A549 (cell line): ENCODE results near the gene OAS3. TPM values are rescaled to one million over a fixed set of nuclear protein-coding genes. Genes with fewer than 3 reads are reported as not detected.

Experiments used
- ATAC-seq, 2 experiments: fragments of 200-7000 bp in 1 of 2; fragments of >200 bp in 1 of 2; cut with Nextera tagmentation in 1 of 2; cut with Tn5 transposase in 1 of 2; 3 replicates each; pipeline versions ENCODE4 v1.8.0 to v1.9.1; 2018 to 2020; ENCODE audit warnings: mild to moderate bottlenecking in 1 of 2, moderate library complexity in 1 of 2
- CTCF ChIA-PET: fragments of 300-600 bp; sonication (Branson Sonifier 250); formaldehyde crosslinking; extraction: SDS; loops from one replicate; lab custom pipeline; 2021; ENCODE audit warnings: antibody characterized with exemption, inconsistent platforms; lab: Yijun Ruan, JAX
- POLR2A ChIA-PET: fragments of 350-600 bp; formaldehyde crosslinking; extraction: SDS; loops from one replicate; lab custom pipeline; 2021; ENCODE audit warnings: antibody characterized with exemption, inconsistent platforms; lab: Yijun Ruan, JAX
- DNase-seq, 2 experiments: peaks; one replicate each; pipeline versions ENCODE4 v3.0.0 to v3.0.0-alpha.2; 2011 to 2016; ENCODE audit warnings: low read depth in 1 of 2, low spot score in 1 of 2
- FAIRE-seq: peaks from 2 replicates; lab custom pipeline; 2011; peaks lifted over from hg19 to GRCh38; lab: Jason Lieb, UNC
- H3K27ac ChIP-seq, 2 experiments: fragments of >200 bp; sonication (Bioruptor Twin); formaldehyde crosslinking; 3 replicates each; pipeline ENCODE4 v1.5.1; 2016 to 2017
- H3K4me1 ChIP-seq: fragments of >200 bp; sonication (Bioruptor Twin); formaldehyde crosslinking; 3 replicates; pipeline ENCODE4 v1.6.1; 2016
- H3K4me2 ChIP-seq: fragments of >200 bp; sonication (Bioruptor Twin); formaldehyde crosslinking; 3 replicates; pipeline ENCODE4 v1.6.1; 2016
- H3K4me3 ChIP-seq: fragments of >200 bp; sonication (Bioruptor Twin); formaldehyde crosslinking; 3 replicates; pipeline ENCODE4 v1.5.1; 2016
- H3K9me3 ChIP-seq: fragments of >200 bp; sonication (Bioruptor Twin); formaldehyde crosslinking; 3 replicates; pipeline ENCODE4 v1.6.1; 2016
- ATOH8 ChIP-seq: fragments of 250-450 bp; sonication (Bioruptor Pico); IDR thresholded peaks from 2 replicates; pipeline ENCODE4 v1.5.0; 2020; ENCODE audit warnings: low read depth, mild to moderate bottlenecking, moderate library complexity
- BCL3 ChIP-seq: fragments of >200 bp; sonication (Bioruptor Twin); formaldehyde crosslinking; IDR thresholded peaks from 3 replicates; pipeline ENCODE4 v1.6.1; 2016
- CHD2 ChIP-seq: fragments of 150-350 bp; IDR thresholded peaks from 2 replicates; pipeline ENCODE4 v1.6.1; 2014; ENCODE audit warnings: low read length; ENCODE audit not compliant: partially characterized antibody
- CTCF ChIP-seq: fragments of >200 bp; sonication (Bioruptor Twin); formaldehyde crosslinking; IDR thresholded peaks from 3 replicates; pipeline ENCODE4 v1.5.1; 2016
- EHF ChIP-seq: fragments of 250-450 bp; sonication (Bioruptor Pico); IDR thresholded peaks from 2 replicates; pipeline ENCODE4 v1.5.0; 2020; ENCODE audit warnings: mild to moderate bottlenecking
- EHMT2 ChIP-seq: fragments of 200-600 bp; sonication (generic); IDR thresholded peaks from 2 replicates; pipeline ENCODE4 v1.6.1; 2016; ENCODE audit warnings: antibody characterized with exemption, low read depth, mild to moderate bottlenecking, moderate library complexity
- FOSL2 ChIP-seq, 2 experiments: fragments of 450-650 bp in 1 of 2; fragments of >200 bp in 1 of 2; sonication (Bioruptor Twin) in 1 of 2; formaldehyde crosslinking; IDR thresholded peaks; 2 replicates each; pipeline versions ENCODE4 v1.5.0 to v1.6.1; 2016 to 2020; ENCODE audit warnings: mild to moderate bottlenecking in 1 of 2, moderate library complexity in 1 of 2
- GATA3 ChIP-seq: IDR thresholded peaks from 2 replicates; pipeline ENCODE4 v1.6.1; 2012; ENCODE audit warnings: borderline replicate concordance
- HES2 ChIP-seq: fragments of >200 bp; sonication (Bioruptor Twin); formaldehyde crosslinking; IDR thresholded peaks from 2 replicates; pipeline ENCODE4 v1.6.1; 2016
- JUN ChIP-seq, 2 experiments: fragments of >200 bp; sonication (Bioruptor Twin); formaldehyde crosslinking; IDR thresholded peaks; 2 replicates in 1 of 2; 3 replicates in 1 of 2; pipeline ENCODE4 v1.6.1; 2016 to 2017
- JUNB ChIP-seq: fragments of >200 bp; sonication (Bioruptor Twin); formaldehyde crosslinking; IDR thresholded peaks from 2 replicates; pipeline ENCODE4 v1.6.1; 2016
- NFE2L2 ChIP-seq: fragments of 150-350 bp; conservative IDR thresholded peaks from 2 replicates; pipeline ENCODE4 v1.6.1; 2014; ENCODE audit warnings: low read length
- NR3C1 ChIP-seq: fragments of >200 bp; sonication (Bioruptor Twin); formaldehyde crosslinking; IDR thresholded peaks from 3 replicates; pipeline ENCODE4 v1.6.1; 2017
- PBX3 ChIP-seq: IDR thresholded peaks from 2 replicates; pipeline ENCODE4 v1.6.1; 2012
- RAD21 ChIP-seq, 2 experiments: fragments of >200 bp in 1 of 2; sonication (Bioruptor Twin) in 1 of 2; formaldehyde crosslinking in 1 of 2; IDR thresholded peaks in 1 of 2; conservative IDR thresholded peaks in 1 of 2; 2 replicates in 1 of 2; 3 replicates in 1 of 2; pipeline ENCODE4 v1.6.1; 2012 to 2018; ENCODE audit warnings: inconsistent platforms in 1 of 2
- RCOR1 ChIP-seq: fragments of 150-350 bp; IDR thresholded peaks from 2 replicates; pipeline ENCODE4 v1.6.1; 2014; ENCODE audit warnings: antibody characterized with exemption, low read length, low read depth
- SMC3 ChIP-seq: fragments of >200 bp; sonication (Bioruptor Twin); formaldehyde crosslinking; IDR thresholded peaks from 3 replicates; pipeline ENCODE4 v1.6.1; 2018; ENCODE audit warnings: inconsistent platforms
- ZC3H11A ChIP-seq: fragments of 450-650 bp; IDR thresholded peaks from 2 replicates; pipeline ENCODE4 v1.6.1; 2014; ENCODE audit warnings: antibody characterized with exemption, mild to moderate bottlenecking
- ZSCAN20 ChIP-seq: fragments of 250-450 bp; sonication (Bioruptor Pico); IDR thresholded peaks from 2 replicates; pipeline ENCODE4 v1.8.0; 2022; ENCODE audit warnings: mild to moderate bottlenecking, moderate library complexity
- WGBS: methylation state at CpG from one replicate; pipeline ENCODE4 v1.1.6; 2017; ENCODE audit errors: missing lambda C conversion rate; 5-methylcytosine and 5-hydroxymethylcytosine counted together
- polyA plus RNA-seq, 4 experiments: library from polyadenylated mRNA; depleted of rRNA in 3 of 4; stranded (reverse); fragments of >200 nt; fragmentation: RNase III in 1 of 4; extraction: RNeasy Plus Mini Kit Qiagen cat#74134 plus additional on column Dnase treatment in 1 of 4; gene quantifications; 2 replicates in 3 of 4; 3 replicates in 1 of 4; pipeline ENCODE4 v1.2.3, GENCODE V29; 2011 to 2017
- TF ChIP-seq, protein P1 (sequence below): fragments of 200-600 bp; sonication (generic); IDR thresholded peaks from 2 replicates; pipeline ENCODE4 v1.6.1; 2016; ENCODE audit warnings: antibody characterized with exemption, mild to moderate bottlenecking, moderate library complexity

OAS3 gene
- polyA plus RNA-seq, 2 of the 4 experiments (the other 2 are of a cell fraction), result 22.7 to 36.7 TPM

DNA sequence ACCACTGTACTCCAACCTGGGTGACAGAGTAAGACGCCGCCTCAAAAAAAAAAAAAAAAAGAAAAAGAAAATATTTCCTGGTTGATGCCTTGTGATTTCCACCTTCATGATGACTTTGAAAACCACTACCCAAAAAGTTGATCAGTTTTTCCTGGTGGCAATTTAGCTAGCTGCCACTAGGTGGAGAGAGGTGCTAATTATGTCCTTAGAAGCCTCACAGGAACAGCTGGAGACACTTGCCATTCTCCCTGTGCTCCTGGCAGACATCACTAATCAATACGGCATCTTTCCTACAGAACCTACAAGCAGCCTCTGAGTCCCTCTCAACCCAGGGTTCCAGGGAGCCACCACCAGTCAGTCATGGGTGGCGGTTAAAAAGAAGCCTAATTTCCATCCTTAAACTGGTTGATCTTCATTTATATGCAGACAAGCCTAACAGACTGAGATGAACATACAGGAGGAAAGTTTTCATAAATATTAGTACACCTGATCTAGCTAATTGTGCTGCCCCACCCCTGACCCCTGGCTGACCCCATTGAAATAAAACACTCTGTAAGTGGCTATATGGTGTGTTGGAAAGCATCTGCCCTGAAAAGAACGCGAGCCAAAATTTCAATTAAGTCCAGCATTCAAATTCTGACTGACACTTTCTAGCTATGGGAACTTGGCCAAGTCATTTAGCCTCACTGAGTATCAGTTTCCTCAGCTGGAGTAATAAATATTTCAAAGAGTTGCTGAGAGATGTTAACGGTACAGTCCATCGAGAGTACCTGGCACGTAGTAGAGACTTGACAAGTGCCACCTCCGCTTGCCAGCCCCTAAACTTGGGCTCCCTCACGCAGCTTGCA lies 37.8 kb upstream of the OAS3 start:
- POLR2A ChIA-PET, result interaction anchor here (0.7 kb wide), 2 partner anchors 231 to 363 kb away, joined by 3 to 7 read pairs; no protein-coding TSS in a partner anchor
- H3K4me1 ChIP-seq, result peaks cover 43% of the 10 kb centered on the region
- peak; percentile 35 to 63; a peak in 3 of 6 replicates for ATAC-seq
- H3K9me3 ChIP-seq, result no peaks in the 10 kb centered on the region
- peak; percentile 61 to 79 for DNase-seq
- TF ChIP-seq BCL3 (no peak), RAD21 (conservative IDR thresholded peaks at IDR 0.05 in 1 of 2, IDR thresholded peaks at IDR 0.05 in 1 of 2) (peak; percentile 57 to 75), EHMT2 (no peak), ZC3H11A (no peak), SMC3 (peak; percentile 53), CTCF (peak; percentile 67), FOSL2 (IDR thresholded peaks at IDR 0.05) (no peak), FOSL2 (CRISPR knock-in tag; IDR thresholded peaks at IDR 0.05) (no peak)
- H3K27ac ChIP-seq, result peak overlapping the region in 1 of 2 experiments; percentile 13; a peak in 2 of 6 replicates
- H3K4me3 ChIP-seq, result no peak overlapping the region
- 80% methylated on average over 11 of the region's 11 CpGs for WGBS
- CTCF ChIA-PET, result interaction anchor here (0.6 to 2.1 kb wide), 25 partner anchors 11 to 442 kb away, joined by 3 to 15 read pairs (median 4); no protein-coding TSS in a partner anchor
- peak; percentile 43 for FAIRE-seq
- H3K4me2 ChIP-seq, result no peak overlapping the region

- Histone ChIP-seq H3K4me3 (no peak overlapping the region), H3K9me3 (no peaks in the 10 kb centered on the region), H3K4me1 (peaks cover 50% of the 10 kb centered on the region), H3K27ac (peak overlapping the region in 1 of 2 experiments; percentile 13; a peak in 2 of 6 replicates), H3K4me2 (no peak overlapping the region)
- DNase-seq (no peak), FAIRE-seq (no peak), ATAC-seq (no peak)
- ChIA-PET POLR2A (no interaction called here), CTCF (interaction anchor here (0.6 to 2.1 kb wide), 18 partner anchors 10 to 443 kb away, joined by 3 to 15 read pairs (median 4); no protein-coding TSS in a partner anchor)
- 94% methylated on average over 2 of the region's 2 CpGs for WGBS
- TF ChIP-seq CTCF, result no peak
- no peak for TF ChIP-seq PBX3
- TF ChIP-seq NR3C1, result no peak
- TF ChIP-seq, protein P1, sequence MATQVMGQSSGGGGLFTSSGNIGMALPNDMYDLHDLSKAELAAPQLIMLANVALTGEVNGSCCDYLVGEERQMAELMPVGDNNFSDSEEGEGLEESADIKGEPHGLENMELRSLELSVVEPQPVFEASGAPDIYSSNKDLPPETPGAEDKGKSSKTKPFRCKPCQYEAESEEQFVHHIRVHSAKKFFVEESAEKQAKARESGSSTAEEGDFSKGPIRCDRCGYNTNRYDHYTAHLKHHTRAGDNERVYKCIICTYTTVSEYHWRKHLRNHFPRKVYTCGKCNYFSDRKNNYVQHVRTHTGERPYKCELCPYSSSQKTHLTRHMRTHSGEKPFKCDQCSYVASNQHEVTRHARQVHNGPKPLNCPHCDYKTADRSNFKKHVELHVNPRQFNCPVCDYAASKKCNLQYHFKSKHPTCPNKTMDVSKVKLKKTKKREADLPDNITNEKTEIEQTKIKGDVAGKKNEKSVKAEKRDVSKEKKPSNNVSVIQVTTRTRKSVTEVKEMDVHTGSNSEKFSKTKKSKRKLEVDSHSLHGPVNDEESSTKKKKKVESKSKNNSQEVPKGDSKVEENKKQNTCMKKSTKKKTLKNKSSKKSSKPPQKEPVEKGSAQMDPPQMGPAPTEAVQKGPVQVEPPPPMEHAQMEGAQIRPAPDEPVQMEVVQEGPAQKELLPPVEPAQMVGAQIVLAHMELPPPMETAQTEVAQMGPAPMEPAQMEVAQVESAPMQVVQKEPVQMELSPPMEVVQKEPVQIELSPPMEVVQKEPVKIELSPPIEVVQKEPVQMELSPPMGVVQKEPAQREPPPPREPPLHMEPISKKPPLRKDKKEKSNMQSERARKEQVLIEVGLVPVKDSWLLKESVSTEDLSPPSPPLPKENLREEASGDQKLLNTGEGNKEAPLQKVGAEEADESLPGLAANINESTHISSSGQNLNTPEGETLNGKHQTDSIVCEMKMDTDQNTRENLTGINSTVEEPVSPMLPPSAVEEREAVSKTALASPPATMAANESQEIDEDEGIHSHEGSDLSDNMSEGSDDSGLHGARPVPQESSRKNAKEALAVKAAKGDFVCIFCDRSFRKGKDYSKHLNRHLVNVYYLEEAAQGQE, result no peak
- TF ChIP-seq JUNB, result no peak
- TF ChIP-seq RCOR1, result no peak
- TF ChIP-seq JUN (IDR thresholded peaks at IDR 0.05), result no peak
- no peak for TF ChIP-seq HES2
- TF ChIP-seq EHF (CRISPR knock-in tag), result no peak
- no peak for TF ChIP-seq CHD2
- TF ChIP-seq NFE2L2, result no peak
- TF ChIP-seq GATA3, result no peak
- TF ChIP-seq ZSCAN20 (CRISPR knock-in tag), result no peak
- TF ChIP-seq ZC3H11A, result no peak
- no peak for TF ChIP-seq ATOH8 (CRISPR knock-in tag)
Measured at GRCh38 chr12:112901271-112901670, 37.0 kb upstream of the OAS3 start.
